ENCODE results near the gene PGLYRP2.

The PGLYRP2 gene

GRCh38 chr19:15469513-15470297, 9.6 kb downstream of the PGLYRP2 start:
- peak overlapping the region; percentile 53 for H2BK5ac ChIP-seq (ENCODE audit: low read length)
- H3K4me2 ChIP-seq (ENCODE audit: insufficient read depth, low read length, poor library complexity, severe bottlenecking), result peak overlapping the region; percentile 45
- no peak overlapping the region for H3K4ac ChIP-seq (ENCODE audit: low read length)
- peaks cover 0 to 2% of the 10 kb centered on the region in 2 donors for H3K4me1 ChIP-seq (ENCODE audit: control insufficient read depth in 2 of 2, insufficient read depth in 1 of 2, low read depth in 1 of 2, low read length in 2 of 2)
- peak overlapping the region; percentile 38 for H3K14ac ChIP-seq (ENCODE audit: low read length)
- H3K36me3 ChIP-seq (replicated peaks in 1 of 2; ENCODE audit: control insufficient read depth in 2 of 2, insufficient read depth in 2 of 2, low read length in 2 of 2), result no peaks in the 10 kb centered on the region
- H3K79me1 ChIP-seq (ENCODE audit: low read depth, low read length), result no peaks in the 10 kb centered on the region
- H3K27me3 ChIP-seq (ENCODE audit: control insufficient read depth in 3 of 3, insufficient read depth in 3 of 3, low read depth in 1 of 3, low read length in 3 of 3), result peaks cover 11 to 40% (median 29%) of the 10 kb centered on the region in 3 experiments
- H3K27ac ChIP-seq (replicated peaks; ENCODE audit: low read length), result no peak overlapping the region
- H2AFZ ChIP-seq (ENCODE audit: low read length), result peak overlapping the region; percentile 56
- peak overlapping the region; percentile 44 for H3K18ac ChIP-seq (ENCODE audit: low read length)
- peak overlapping the region; percentile 60 for H3K9ac ChIP-seq (ENCODE audit: low read depth, low read length, poor library complexity)
- no peak for DNase-seq (ENCODE audit: low spot score)
- H4K91ac ChIP-seq (ENCODE audit: low read depth, low read length, poor library complexity), result peak overlapping the region; percentile 30
- H2AK5ac ChIP-seq (ENCODE audit: low read depth, low read length), result no peak overlapping the region
- H2BK120ac ChIP-seq (ENCODE audit: low read depth, low read length), result no peak overlapping the region
- no peak overlapping the region for H4K8ac ChIP-seq (ENCODE audit: low read depth, low read length)
- H2BK15ac ChIP-seq (ENCODE audit: low read length), result no peak overlapping the region
- no peaks in the 10 kb centered on the region for H3K9me3 ChIP-seq (replicated peaks in 1 of 2; ENCODE audit: control insufficient read depth in 2 of 2, insufficient read depth in 1 of 2, low read depth in 1 of 2, low read length in 2 of 2)
- no CpG with 5 or more reads among the region's 65 CpGs for WGBS, 2 donors (ENCODE audit: extremely low coverage in 2 of 2, insufficient read length in 2 of 2, insufficient replicate concordance in 1 of 2)
- peak overlapping the region in 1 of 2 donors; percentile 63 for H3K4me3 ChIP-seq (ENCODE audit: low read length in 2 of 2)
- H3K23ac ChIP-seq (ENCODE audit: low read depth, low read length, poor library complexity), result peak overlapping the region; percentile 65
- H2BK12ac ChIP-seq (ENCODE audit: low read length), result no peak overlapping the region

DNA sequence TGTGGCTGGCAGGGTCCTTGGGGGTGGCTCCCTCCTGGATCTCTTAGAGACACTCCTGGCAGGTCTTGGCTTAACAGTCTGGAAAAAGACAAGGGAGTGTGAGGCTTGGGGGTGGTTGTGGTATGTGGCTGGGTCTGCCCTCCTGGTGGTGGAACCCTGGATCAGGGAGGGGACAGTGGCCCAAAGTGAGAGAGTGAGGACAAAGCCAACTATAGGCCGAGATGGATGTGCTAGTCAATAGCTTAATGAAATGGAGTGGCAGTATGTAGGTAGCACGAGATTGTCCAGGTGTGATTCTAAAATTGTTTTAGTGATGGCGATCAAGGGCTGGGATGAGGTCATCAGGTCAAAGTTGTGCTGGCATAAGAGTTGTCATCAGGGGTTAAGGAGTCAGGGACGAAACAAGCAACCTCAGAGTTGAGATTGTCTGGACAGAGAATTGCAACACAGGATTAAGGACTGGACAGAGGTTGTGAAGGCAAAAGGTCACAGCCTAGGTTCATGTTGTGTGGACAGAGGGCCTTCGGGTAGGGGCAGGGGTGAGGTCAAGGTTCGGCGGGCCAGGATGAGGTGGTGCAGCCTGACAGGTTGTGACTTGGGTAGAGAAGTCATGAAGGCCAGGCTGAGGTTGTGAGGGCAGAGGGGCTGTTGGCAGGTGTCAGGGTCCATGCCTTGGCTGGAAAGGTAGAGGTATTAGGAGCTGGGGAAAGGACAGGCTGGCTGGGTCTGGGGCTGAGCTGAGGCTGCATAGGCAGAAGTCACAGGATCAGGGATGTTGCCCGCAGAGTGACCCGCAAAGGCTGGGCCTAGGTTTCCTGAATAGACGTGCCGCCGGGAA, 10.4 kb downstream of the PGLYRP2 start:
- no peak overlapping the region for H4K91ac ChIP-seq (ENCODE audit: low read depth, low read length, poor library complexity)
- H2BK5ac ChIP-seq (ENCODE audit: low read length), result peak overlapping the region; percentile 53
- H3K9me3 ChIP-seq (replicated peaks in 1 of 2; ENCODE audit: control insufficient read depth in 2 of 2, insufficient read depth in 1 of 2, low read depth in 1 of 2, low read length in 2 of 2), result no peaks in the 10 kb centered on the region
- no peak overlapping the region for H3K14ac ChIP-seq (ENCODE audit: low read length)
- DNase-seq (ENCODE audit: low spot score), result no peak
- peak overlapping the region; percentile 52 for H2AK5ac ChIP-seq (ENCODE audit: low read depth, low read length)
- no peak overlapping the region for H3K9ac ChIP-seq (ENCODE audit: low read depth, low read length, poor library complexity)
- no peak overlapping the region for H3K4me2 ChIP-seq (ENCODE audit: insufficient read depth, low read length, poor library complexity, severe bottlenecking)
- no peak overlapping the region for H3K4me3 ChIP-seq (ENCODE audit: low read length in 2 of 2)
- peaks cover 11 to 43% (median 34%) of the 10 kb centered on the region in 3 experiments for H3K27me3 ChIP-seq (ENCODE audit: control insufficient read depth in 3 of 3, insufficient read depth in 3 of 3, low read depth in 1 of 3, low read length in 3 of 3)
- H3K23ac ChIP-seq (ENCODE audit: low read depth, low read length, poor library complexity), result no peak overlapping the region
- no CpG with 5 or more reads among the region's 12 CpGs for WGBS, 2 donors (ENCODE audit: extremely low coverage in 2 of 2, insufficient read length in 2 of 2, insufficient replicate concordance in 1 of 2)
- H3K36me3 ChIP-seq (replicated peaks in 1 of 2; ENCODE audit: control insufficient read depth in 2 of 2, insufficient read depth in 2 of 2, low read length in 2 of 2), result no peaks in the 10 kb centered on the region
- H2BK12ac ChIP-seq (ENCODE audit: low read length), result no peak overlapping the region
- H2BK120ac ChIP-seq (ENCODE audit: low read depth, low read length), result no peak overlapping the region
- no peak overlapping the region for H4K8ac ChIP-seq (ENCODE audit: low read depth, low read length)
- H3K4ac ChIP-seq (ENCODE audit: low read length), result no peak overlapping the region
- peaks cover 0 to 2% of the 10 kb centered on the region in 2 donors for H3K4me1 ChIP-seq (ENCODE audit: control insufficient read depth in 2 of 2, insufficient read depth in 1 of 2, low read depth in 1 of 2, low read length in 2 of 2)
- no peak overlapping the region for H2AFZ ChIP-seq (ENCODE audit: low read length)
- H3K18ac ChIP-seq (ENCODE audit: low read length), result peak overlapping the region; percentile 64
- no peak overlapping the region for H3K27ac ChIP-seq (replicated peaks; ENCODE audit: low read length)
- no peaks in the 10 kb centered on the region for H3K79me1 ChIP-seq (ENCODE audit: low read depth, low read length)
- H2BK15ac ChIP-seq (ENCODE audit: low read length), result no peak overlapping the region

DNA sequence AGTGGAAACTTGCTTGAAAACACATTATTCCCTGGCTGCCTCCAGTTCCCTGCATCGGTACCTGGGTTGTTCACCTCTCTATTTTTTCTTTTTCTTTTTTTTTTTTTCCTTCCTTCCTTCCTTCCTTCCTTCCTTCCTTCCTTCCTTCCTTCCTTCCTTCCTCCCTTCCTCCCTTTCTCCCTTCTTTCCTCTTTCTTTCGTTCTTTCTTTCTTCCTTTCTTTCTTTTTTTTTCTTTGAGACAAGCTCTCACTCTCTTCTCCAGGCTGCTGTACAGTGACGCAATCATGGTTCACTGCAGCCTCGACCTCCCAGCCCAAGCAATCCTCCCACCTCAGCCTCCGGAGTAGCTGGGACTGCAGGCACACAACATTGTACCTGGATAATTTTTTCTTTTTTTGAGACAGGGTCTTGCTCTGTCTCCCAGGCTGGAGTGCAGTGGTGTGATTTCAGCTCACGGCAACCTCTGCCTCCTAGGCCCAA, 11.5 kb downstream of the PGLYRP2 start:
- H2BK15ac ChIP-seq (ENCODE audit: low read length), result no peak overlapping the region
- no peak overlapping the region for H3K18ac ChIP-seq (ENCODE audit: low read length)
- no peak overlapping the region for H3K14ac ChIP-seq (ENCODE audit: low read length)
- no peaks in the 10 kb centered on the region for H3K9me3 ChIP-seq (replicated peaks in 1 of 2; ENCODE audit: control insufficient read depth in 2 of 2, insufficient read depth in 1 of 2, low read depth in 1 of 2, low read length in 2 of 2)
- H3K4me2 ChIP-seq (ENCODE audit: insufficient read depth, low read length, poor library complexity, severe bottlenecking), result no peak overlapping the region
- no peaks in the 10 kb centered on the region for H3K36me3 ChIP-seq (replicated peaks in 1 of 2; ENCODE audit: control insufficient read depth in 2 of 2, insufficient read depth in 2 of 2, low read length in 2 of 2)
- no peak overlapping the region for H4K8ac ChIP-seq (ENCODE audit: low read depth, low read length)
- WGBS, 2 donors (ENCODE audit: extremely low coverage in 2 of 2, insufficient read length in 2 of 2, insufficient replicate concordance in 1 of 2), result no CpG with 5 or more reads among the region's 6 CpGs
- no peak overlapping the region for H2AK5ac ChIP-seq (ENCODE audit: low read depth, low read length)
- H3K79me1 ChIP-seq (ENCODE audit: low read depth, low read length), result no peaks in the 10 kb centered on the region
- H3K4me1 ChIP-seq (ENCODE audit: control insufficient read depth in 2 of 2, insufficient read depth in 1 of 2, low read depth in 1 of 2, low read length in 2 of 2), result peaks cover 0 to 2% of the 10 kb centered on the region in 2 donors
- no peak overlapping the region for H2AFZ ChIP-seq (ENCODE audit: low read length)
- no peak for DNase-seq (ENCODE audit: low spot score)
- no peak overlapping the region for H3K27ac ChIP-seq (replicated peaks; ENCODE audit: low read length)
- H3K4ac ChIP-seq (ENCODE audit: low read length), result no peak overlapping the region
- no peak overlapping the region for H4K91ac ChIP-seq (ENCODE audit: low read depth, low read length, poor library complexity)
- no peak overlapping the region for H3K4me3 ChIP-seq (ENCODE audit: low read length in 2 of 2)
- peaks cover 11 to 48% (median 36%) of the 10 kb centered on the region in 3 experiments for H3K27me3 ChIP-seq (ENCODE audit: control insufficient read depth in 3 of 3, insufficient read depth in 3 of 3, low read depth in 1 of 3, low read length in 3 of 3)
- no peak overlapping the region for H2BK5ac ChIP-seq (ENCODE audit: low read length)
- H2BK120ac ChIP-seq (ENCODE audit: low read depth, low read length), result no peak overlapping the region
- no peak overlapping the region for H3K9ac ChIP-seq (ENCODE audit: low read depth, low read length, poor library complexity)
- H3K23ac ChIP-seq (ENCODE audit: low read depth, low read length, poor library complexity), result no peak overlapping the region
- no peak overlapping the region for H2BK12ac ChIP-seq (ENCODE audit: low read length)
